AG04450 (cell line): ENCODE data around the gene RABGAP1L. TPM values are rescaled to one million over a fixed set of nuclear protein-coding genes. Genes with fewer than 3 reads are reported as not detected.

Experiments
- CTCF ChIA-PET: fragments of 300-600, 350-600 bp; formaldehyde crosslinking; extraction: SDS; loops from one replicate; lab custom pipeline; 2022; ENCODE audit warnings: antibody characterized with exemption, inconsistent platforms; lab: Charles Lee
- POLR2A ChIA-PET: fragments of 350-600 bp; formaldehyde crosslinking; extraction: SDS; loops from one replicate; lab custom pipeline; 2021; ENCODE audit warnings: antibody characterized with exemption, inconsistent platforms; lab: Yijun Ruan, JAX
- DNase-seq: peaks from one replicate; pipeline ENCODE4 v3.0.0-alpha.2; 2011; ENCODE audit warnings: low read depth, low spot score
- H3K27ac ChIP-seq: one replicate; pipeline ENCODE4 v1.5.1; 2012; ENCODE audit warnings: low read depth, low read length, control low read depth
- H3K27me3 ChIP-seq: one replicate; pipeline ENCODE4 v1.6.0; 2012; ENCODE audit warnings: low read length; ENCODE audit not compliant: control insufficient read depth, insufficient read depth
- H3K4me3 ChIP-seq: 2 replicates; pipeline ENCODE4 v1.5.1; 2011; ENCODE audit warnings: mild to moderate bottlenecking, low read depth, low read length, control low read depth
- H3K9me3 ChIP-seq: 2 replicates; pipeline ENCODE4 v1.5.1; 2012; ENCODE audit warnings: low read length; ENCODE audit not compliant: control insufficient read depth, insufficient read depth
- polyA plus RNA-seq: library from polyadenylated mRNA; depleted of rRNA; stranded (reverse); fragments of >200 nt; gene quantifications from 2 replicates; pipeline ENCODE4 v1.2.3, GENCODE V29; 2011
- TF ChIP-seq, protein P1 (sequence below): IDR thresholded peaks from 2 replicates; pipeline ENCODE4 v1.5.1; 2011; ENCODE audit warnings: low read depth, low read length, control low read depth, inconsistent platforms

Gene RABGAP1L
- polyA plus RNA-seq, 1 experiment: 21.2 TPM

DNA sequence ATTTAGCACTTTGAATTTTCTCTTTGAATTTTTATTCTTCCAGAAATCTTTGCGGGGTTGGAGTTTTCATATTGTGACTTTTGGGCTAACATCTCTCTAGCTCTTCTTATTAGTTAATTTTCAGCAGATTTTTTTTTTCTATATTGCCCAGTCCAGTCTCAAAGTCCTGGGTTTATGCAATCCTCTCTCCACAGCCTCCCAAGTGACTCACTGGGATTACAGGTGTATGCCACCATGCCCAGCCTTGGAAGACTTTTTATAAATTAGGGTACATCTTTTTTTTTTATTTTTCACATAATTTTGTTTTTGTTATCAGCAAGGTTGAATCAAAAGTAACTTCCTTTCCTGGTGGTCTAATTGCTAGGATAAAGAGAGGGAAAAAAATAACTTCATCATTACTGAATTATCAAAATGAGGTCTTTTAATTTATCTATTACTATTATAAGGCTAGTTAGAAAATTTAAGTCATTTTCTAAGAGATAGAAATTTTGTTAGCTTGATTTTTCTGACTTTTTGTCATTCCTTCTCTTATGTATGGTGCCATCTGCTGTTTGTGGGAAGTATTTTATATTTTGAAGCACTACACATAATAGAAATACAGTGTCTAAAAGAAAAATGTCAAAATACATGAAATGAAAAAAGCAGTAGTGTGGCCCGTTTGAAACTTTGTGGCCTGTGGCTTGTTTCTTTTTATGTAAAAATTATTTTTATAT, 567.0 kb downstream of the RABGAP1L start:
- no peak overlapping the region for H3K27ac ChIP-seq
- CTCF ChIA-PET: interaction anchor here (0.6 to 6.7 kb wide), 48 partner anchors 9 to 1983 kb away, joined by 3 to 242 read pairs (median 4); no protein-coding TSS in a partner anchor
- POLR2A ChIA-PET: interaction anchor here (0.7 kb wide), 1 partner anchor 47 kb away, joined by 3 read pairs; no protein-coding TSS in a partner anchor
- TF ChIP-seq, protein P1, sequence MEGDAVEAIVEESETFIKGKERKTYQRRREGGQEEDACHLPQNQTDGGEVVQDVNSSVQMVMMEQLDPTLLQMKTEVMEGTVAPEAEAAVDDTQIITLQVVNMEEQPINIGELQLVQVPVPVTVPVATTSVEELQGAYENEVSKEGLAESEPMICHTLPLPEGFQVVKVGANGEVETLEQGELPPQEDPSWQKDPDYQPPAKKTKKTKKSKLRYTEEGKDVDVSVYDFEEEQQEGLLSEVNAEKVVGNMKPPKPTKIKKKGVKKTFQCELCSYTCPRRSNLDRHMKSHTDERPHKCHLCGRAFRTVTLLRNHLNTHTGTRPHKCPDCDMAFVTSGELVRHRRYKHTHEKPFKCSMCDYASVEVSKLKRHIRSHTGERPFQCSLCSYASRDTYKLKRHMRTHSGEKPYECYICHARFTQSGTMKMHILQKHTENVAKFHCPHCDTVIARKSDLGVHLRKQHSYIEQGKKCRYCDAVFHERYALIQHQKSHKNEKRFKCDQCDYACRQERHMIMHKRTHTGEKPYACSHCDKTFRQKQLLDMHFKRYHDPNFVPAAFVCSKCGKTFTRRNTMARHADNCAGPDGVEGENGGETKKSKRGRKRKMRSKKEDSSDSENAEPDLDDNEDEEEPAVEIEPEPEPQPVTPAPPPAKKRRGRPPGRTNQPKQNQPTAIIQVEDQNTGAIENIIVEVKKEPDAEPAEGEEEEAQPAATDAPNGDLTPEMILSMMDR: peak; percentile 59
- no peaks in the 10 kb centered on the region for H3K27me3 ChIP-seq
- H3K4me3 ChIP-seq: no peak overlapping the region
- H3K9me3 ChIP-seq: no peaks in the 10 kb centered on the region
- DNase-seq: peak; percentile 13

GRCh38 chr1:174726880-174727585, 567.7 kb downstream of the RABGAP1L start:
- TF ChIP-seq, protein P1: no peak
- DNase-seq: no peak
- ChIA-PET POLR2A (interaction anchor here (0.7 kb wide), 1 partner anchor 48 kb away, joined by 3 read pairs; no protein-coding TSS in a partner anchor), CTCF (interaction anchor here (0.6 to 6.7 kb wide), 27 partner anchors 10 to 1983 kb away, joined by 3 to 242 read pairs (median 6); no protein-coding TSS in a partner anchor)
- Histone ChIP-seq H3K9me3 (no peaks in the 10 kb centered on the region), H3K27ac (no peak overlapping the region), H3K4me3 (no peak overlapping the region), H3K27me3 (no peaks in the 10 kb centered on the region)

DNA sequence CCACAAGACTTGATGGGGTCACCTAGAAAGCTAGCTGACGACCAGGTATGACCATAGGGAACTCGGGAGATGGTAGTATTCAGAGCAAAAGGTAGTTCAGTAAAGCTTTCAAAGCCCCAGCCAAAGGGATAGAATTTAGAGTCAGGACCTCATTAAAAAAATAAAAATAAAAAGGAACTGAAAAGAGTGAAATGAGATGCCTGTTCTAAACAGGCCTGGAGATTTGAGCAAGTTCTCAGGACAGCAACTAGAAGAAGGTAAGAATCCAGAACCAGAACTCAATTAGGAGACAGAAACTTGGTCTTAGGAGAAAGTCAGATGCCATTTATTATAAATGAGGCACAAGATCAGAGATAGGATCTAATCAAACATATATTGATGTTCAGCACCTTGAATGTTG, 575.0 kb downstream of the RABGAP1L start:
- H3K4me3 ChIP-seq: no peak overlapping the region
- no peaks in the 10 kb centered on the region for H3K9me3 ChIP-seq
- H3K27me3 ChIP-seq: no peaks in the 10 kb centered on the region
- H3K27ac ChIP-seq: no peak overlapping the region
- ChIA-PET POLR2A (no interaction called here), CTCF (interaction anchor here (1.4 to 1.6 kb wide), 2 partner anchors 10 to 472 kb away, joined by 3 to 7 read pairs; no protein-coding TSS in a partner anchor)
- no peak for DNase-seq
- TF ChIP-seq, protein P1: no peak

DNA sequence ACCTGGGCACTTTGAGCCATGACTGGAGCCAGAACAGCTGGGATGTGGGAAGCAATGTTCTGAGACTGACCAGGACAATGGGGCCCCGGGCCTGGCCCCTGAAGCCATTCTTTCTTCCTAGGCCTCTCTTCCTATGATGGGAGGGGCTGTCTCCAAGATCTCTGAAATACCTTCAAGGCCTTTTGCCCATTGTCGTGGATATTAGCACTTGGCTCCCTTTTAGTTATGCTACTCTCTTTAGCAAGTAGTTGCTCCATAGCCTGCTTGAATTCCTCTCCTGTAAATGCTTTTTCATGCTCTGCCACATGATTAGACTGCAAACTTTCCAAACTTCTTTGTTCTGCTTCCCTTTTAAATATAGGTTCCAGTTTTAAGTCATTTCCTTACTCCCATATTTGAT, 577.5 kb downstream of the RABGAP1L start:
- CTCF ChIA-PET: interaction anchor here (2.2 kb wide), 1 partner anchor 474 kb away, joined by 10 read pairs; no protein-coding TSS in a partner anchor
- no peak for DNase-seq

More for the DNA sequence above, 577.5 kb downstream of the RABGAP1L start:
- Histone ChIP-seq H3K9me3 (no peaks in the 10 kb centered on the region), H3K4me3 (no peak overlapping the region), H3K27ac (no peak overlapping the region), H3K27me3 (no peaks in the 10 kb centered on the region)
- TF ChIP-seq, protein P1: no peak
- POLR2A ChIA-PET: no interaction called here
